Measurements from ENCODE around the gene NLK. TPM values are rescaled to one million over a fixed set of nuclear protein-coding genes. Genes with fewer than 3 reads are reported as not detected.

The NLK gene
- total RNA-seq, 1 donor = 10.5 TPM

GRCh38 chr17:28117304-28117703, 74.8 kb downstream of the NLK start:
- DNase-seq (ENCODE audit: insufficient read length, low spot score, missing footprints) = peak; percentile 10
- Histone ChIP-seq H3K36me3 (ENCODE audit: insufficient read depth, low read length) (no peaks in the 10 kb centered on the region), H3K27me3 (ENCODE audit: insufficient read depth, low read length) (no peaks in the 10 kb centered on the region), H3K4me3 (ENCODE audit: insufficient read depth, low read length) (no peak overlapping the region), H4K20me1 (ENCODE audit: insufficient read depth, low read length) (no peaks in the 10 kb centered on the region), H3K27ac (ENCODE audit: low read depth, low read length) (no peak overlapping the region), H3K79me2 (ENCODE audit: insufficient read depth, low read length) (peaks cover 53% of the 10 kb centered on the region), H3K4me2 (ENCODE audit: insufficient read depth, low read length) (no peak overlapping the region), H3K9me3 (ENCODE audit: low read depth, low read length) (no peaks in the 10 kb centered on the region), H3K4me1 (ENCODE audit: insufficient read depth, low read length) (peaks cover 4% of the 10 kb centered on the region), H2AFZ (ENCODE audit: low read length) (no peak overlapping the region)
- TF ChIP-seq CTCF (IDR thresholded peaks at IDR 0.05; ENCODE audit: extremely low read depth, low read depth, low read length) = no peak

DNA sequence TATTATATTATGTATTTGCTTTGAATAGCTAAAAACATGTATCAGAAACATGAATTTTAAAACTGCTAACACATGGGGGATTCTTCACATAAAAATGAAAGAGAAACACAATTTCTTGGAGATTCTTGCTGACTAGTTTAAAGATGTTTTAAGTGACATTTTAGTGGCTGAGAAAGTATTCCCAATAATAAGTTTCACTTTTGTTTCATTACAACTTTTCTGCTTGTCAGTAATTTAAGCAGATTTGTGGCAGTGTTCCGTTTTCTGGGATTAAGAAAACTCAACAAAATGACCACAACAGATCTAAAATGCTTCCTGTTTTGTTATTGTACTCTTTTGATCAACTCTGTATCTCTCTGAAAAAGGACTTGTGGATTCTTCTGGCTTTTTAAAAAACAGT, 75.9 kb downstream of the NLK start:
- no peaks in the 10 kb centered on the region for H3K4me1 ChIP-seq (ENCODE audit: insufficient read depth, low read length)
- no peak overlapping the region for H3K4me3 ChIP-seq (ENCODE audit: insufficient read depth, low read length)
- no peak overlapping the region for H3K27ac ChIP-seq (ENCODE audit: low read depth, low read length)
- no peak for DNase-seq (ENCODE audit: insufficient read length, low spot score, missing footprints)
- H2AFZ ChIP-seq (ENCODE audit: low read length) = no peak overlapping the region
- peaks cover 6% of the 10 kb centered on the region for H3K36me3 ChIP-seq (ENCODE audit: insufficient read depth, low read length)
- H3K27me3 ChIP-seq (ENCODE audit: insufficient read depth, low read length) = no peaks in the 10 kb centered on the region
- no peak for TF ChIP-seq CTCF (IDR thresholded peaks at IDR 0.05; ENCODE audit: extremely low read depth, low read depth, low read length)
- peaks cover 46% of the 10 kb centered on the region for H3K79me2 ChIP-seq (ENCODE audit: insufficient read depth, low read length)
- H4K20me1 ChIP-seq (ENCODE audit: insufficient read depth, low read length) = no peaks in the 10 kb centered on the region
- peak overlapping the region; percentile 21 for H3K4me2 ChIP-seq (ENCODE audit: insufficient read depth, low read length)
- H3K9me3 ChIP-seq (ENCODE audit: low read depth, low read length) = no peaks in the 10 kb centered on the region

GRCh38 chr17:28119046-28119445, 76.6 kb downstream of the NLK start:
- no peak overlapping the region for H2AFZ ChIP-seq (ENCODE audit: low read length)
- H3K4me3 ChIP-seq (ENCODE audit: insufficient read depth, low read length) = no peak overlapping the region
- no peaks in the 10 kb centered on the region for H3K9me3 ChIP-seq (ENCODE audit: low read depth, low read length)
- DNase-seq (ENCODE audit: insufficient read length, low spot score, missing footprints) = no peak
- no peaks in the 10 kb centered on the region for H4K20me1 ChIP-seq (ENCODE audit: insufficient read depth, low read length)
- H3K27ac ChIP-seq (ENCODE audit: low read depth, low read length) = no peak overlapping the region
- H3K4me1 ChIP-seq (ENCODE audit: insufficient read depth, low read length) = no peaks in the 10 kb centered on the region
- H3K4me2 ChIP-seq (ENCODE audit: insufficient read depth, low read length) = no peak overlapping the region
- TF ChIP-seq CTCF (IDR thresholded peaks at IDR 0.05; ENCODE audit: extremely low read depth, low read depth, low read length) = no peak
- H3K27me3 ChIP-seq (ENCODE audit: insufficient read depth, low read length) = no peaks in the 10 kb centered on the region
- H3K79me2 ChIP-seq (ENCODE audit: insufficient read depth, low read length) = peaks cover 41% of the 10 kb centered on the region
- H3K36me3 ChIP-seq (ENCODE audit: insufficient read depth, low read length) = peaks cover 6% of the 10 kb centered on the region

DNA sequence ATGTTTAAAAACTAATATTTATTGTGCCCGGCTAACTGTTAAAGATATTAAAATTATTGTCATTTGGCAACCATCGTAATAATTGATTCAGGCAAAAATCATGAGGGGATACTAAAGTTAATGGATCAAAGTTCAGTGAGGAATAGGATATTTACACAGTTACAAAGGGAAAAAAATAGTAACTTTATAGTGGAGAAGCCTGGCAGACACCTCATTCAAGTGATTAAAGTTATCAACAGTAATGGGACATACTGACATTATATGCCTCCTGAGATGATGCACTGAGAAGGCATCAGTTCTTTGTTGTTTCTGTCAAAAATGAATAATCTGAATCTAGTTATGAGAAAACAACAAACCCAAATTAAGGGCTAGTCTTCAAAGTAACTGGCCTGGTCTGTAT, 77.1 kb downstream of the NLK start:
- H3K4me2 ChIP-seq (ENCODE audit: insufficient read depth, low read length) = no peak overlapping the region
- no peak overlapping the region for H3K27ac ChIP-seq (ENCODE audit: low read depth, low read length)
- peaks cover 36% of the 10 kb centered on the region for H3K79me2 ChIP-seq (ENCODE audit: insufficient read depth, low read length)
- H3K9me3 ChIP-seq (ENCODE audit: low read depth, low read length) = no peaks in the 10 kb centered on the region
- peaks cover 6% of the 10 kb centered on the region for H3K36me3 ChIP-seq (ENCODE audit: insufficient read depth, low read length)
- DNase-seq (ENCODE audit: insufficient read length, low spot score, missing footprints) = no peak
- no peak overlapping the region for H3K4me3 ChIP-seq (ENCODE audit: insufficient read depth, low read length)
- no peak overlapping the region for H2AFZ ChIP-seq (ENCODE audit: low read length)
- no peaks in the 10 kb centered on the region for H4K20me1 ChIP-seq (ENCODE audit: insufficient read depth, low read length)
- no peak for TF ChIP-seq CTCF (IDR thresholded peaks at IDR 0.05; ENCODE audit: extremely low read depth, low read depth, low read length)
- H3K4me1 ChIP-seq (ENCODE audit: insufficient read depth, low read length) = no peaks in the 10 kb centered on the region
- no peaks in the 10 kb centered on the region for H3K27me3 ChIP-seq (ENCODE audit: insufficient read depth, low read length)

All from osteoblast (primary cell).